ENCODE data around the gene TWF2. TPM values are rescaled to one million over a fixed set of nuclear protein-coding genes. Genes with fewer than 3 reads are reported as not detected.

TWF2 gene
- total and polyA plus RNA-seq, 2 of the 4 experiments (the other 2 are of a cell fraction): 111 to 145 TPM

- no peak overlapping the region for H3K4ac ChIP-seq (ENCODE audit: low read depth, low read length)
- H3K9me1 ChIP-seq (ENCODE audit: insufficient read depth, low read length): peaks cover 7% of the 10 kb centered on the region
- no peak overlapping the region for H4K8ac ChIP-seq (ENCODE audit: low read depth in 2 of 2, low read length in 2 of 2)
- 80% methylated on average over 1 of the region's 6 CpGs; no CpG with 5 or more reads in 1 of the 2 experiments for WGBS, 2 experiments (ENCODE audit: extremely low coverage in 2 of 2, insufficient read length in 1 of 2)
- no peak overlapping the region for H2AK9ac ChIP-seq (replicated peaks; ENCODE audit: low read depth, low read length, poor library complexity)
- intact Hi-C loops (cut with micrococcal nuclease) (no loop called here), in situ Hi-C loops (cut with MboI; ENCODE audit: low sequenced_read_pairs) (no loop called here), dilution Hi-C loops (cut with HindIII; ENCODE audit: low sequenced_read_pairs, unreplicated experiment) (no loop called here)
- peaks cover 5% of the 10 kb centered on the region; the same call in 1 of the 2 replicates for H4K20me1 ChIP-seq (ENCODE audit: insufficient read depth, low read length)
- no peak overlapping the region for H3K9ac ChIP-seq (ENCODE audit: low read depth, low read length)
- H3K27me3 ChIP-seq (ENCODE audit: control insufficient read depth, insufficient read depth, low read length): no peaks in the 10 kb centered on the region
- no peak overlapping the region for H3K23ac ChIP-seq (ENCODE audit: low read depth, low read length)
- CTCF ChIA-PET: no interaction called here
- H3K18ac ChIP-seq (ENCODE audit: low read depth, low read length): no peak overlapping the region
- no peak overlapping the region for H4K91ac ChIP-seq (ENCODE audit: insufficient read depth, low read depth, low read length)
- H3K79me1 ChIP-seq (ENCODE audit: low read depth in 1 of 2, low read length in 2 of 2): peaks cover 21 to 46% of the 10 kb centered on the region in 2 experiments; a peak in 2 of 4 replicates
- H2BK120ac ChIP-seq (ENCODE audit: low read depth, low read length): no peak overlapping the region
- H2AK5ac ChIP-seq (ENCODE audit: low read depth, low read length): no peak overlapping the region
- no peak overlapping the region for H3K27ac ChIP-seq (ENCODE audit: insufficient read depth, low read length)
- no peak overlapping the region for H3K56ac ChIP-seq (ENCODE audit: extremely low read depth, insufficient read depth, low read length)
- no peak for DNase-seq
- BruUV-seq (replicated peaks): no TSS peak
- H2BK20ac ChIP-seq (ENCODE audit: low read depth, low read length): no peak overlapping the region
- H3K4me3 ChIP-seq (ENCODE audit: insufficient read depth, low read depth, low read length): no peak overlapping the region
- no peak overlapping the region for H4K5ac ChIP-seq (ENCODE audit: low read depth, low read length)
- no peak overlapping the region for H3K14ac ChIP-seq (replicated peaks; ENCODE audit: low read depth, low read length)
- H2BK5ac ChIP-seq (ENCODE audit: low read depth, low read length, poor library complexity, severe bottlenecking): no peak overlapping the region
- H3K4me1 ChIP-seq (ENCODE audit: control insufficient read depth, insufficient read depth, low read length): peaks cover 2% of the 10 kb centered on the region; the same call in 1 of the 2 replicates
- POLR2A ChIA-PET (ENCODE audit: unreplicated experiment): no interaction called here
- peak; percentile 61 for TF ChIP-seq MAFK (IDR thresholded peaks at IDR 0.05; ENCODE audit: low read depth, low read length)
- TF ChIP-seq RCOR1 (IDR thresholded peaks at IDR 0.05; ENCODE audit: insufficient replicate concordance, low read length): no peak
- no peak overlapping the region for H2BK15ac ChIP-seq (ENCODE audit: low read depth, low read length)
- ATAC-seq (ENCODE audit: low read depth): no peak
- no peaks in the 10 kb centered on the region for H3K9me3 ChIP-seq (ENCODE audit: control insufficient read depth, insufficient read depth, low read length)
- no peak overlapping the region for H2AFZ ChIP-seq (replicated peaks; ENCODE audit: low read length, poor library complexity)
- no peak overlapping the region for H3K4me2 ChIP-seq (ENCODE audit: low read depth, low read length)
- peaks cover 73% of the 10 kb centered on the region for H3K36me3 ChIP-seq (ENCODE audit: control insufficient read depth, insufficient read depth, low read length)
Observed at GRCh38 chr3:52205727-52206372, 33.1 kb downstream of the TWF2 start.
